Activated gamma-delta T cell treated with Interleukin-2 at 50 U/mL for 16 hours (primary cell): ENCODE data around the gene NEK9.
A peak's percentile ranks its signal among the peaks of the same experiment; 100 is the strongest.
"Not testable (repeated sequence)": the region's sequence is repeated elsewhere in the genome, so short reads cannot be mapped to it uniquely, and the experiment has no call there.

ENCODE experiments used
- DNase-seq: peaks from one replicate; pipeline ENCODE4 v3.0.0-alpha.2; 2020

Gene NEK9

DNA sequence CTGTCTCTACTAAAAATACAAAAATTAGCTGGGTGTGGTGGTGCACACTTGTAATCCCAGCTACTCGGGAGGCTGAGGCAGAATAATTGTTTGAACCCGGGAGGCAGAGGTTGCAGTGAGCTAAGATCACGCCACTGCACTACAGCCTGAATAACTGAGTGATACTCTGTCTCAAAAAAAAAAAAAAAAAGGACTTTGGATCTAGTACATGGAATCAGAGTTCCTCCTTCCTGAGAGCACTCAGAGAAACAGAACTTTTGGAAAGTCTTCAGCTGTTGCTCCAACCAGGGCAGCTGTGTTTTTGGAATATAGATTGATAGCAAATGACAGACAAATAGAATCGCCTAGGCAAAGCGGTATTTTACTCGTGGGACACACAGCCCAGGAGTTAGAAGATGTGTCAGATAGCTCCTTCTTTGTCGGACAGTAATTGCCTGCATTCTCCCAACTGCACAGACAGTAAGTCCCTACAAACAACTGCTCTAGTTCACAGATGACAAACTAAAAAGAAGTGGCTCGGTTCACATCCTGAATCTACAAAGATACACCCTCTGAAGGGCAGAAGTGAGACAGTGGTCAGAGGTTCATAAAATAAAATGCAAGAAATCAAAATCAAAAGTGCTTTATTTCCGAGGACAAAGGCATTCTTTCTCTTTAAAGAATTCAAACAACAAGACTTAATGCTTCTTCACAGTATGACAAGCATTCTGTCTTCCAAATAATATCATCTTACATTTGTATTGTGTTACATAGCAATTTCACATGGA, 17.1 kb upstream of the NEK9 start:
- DNase-seq = no peak

DNA sequence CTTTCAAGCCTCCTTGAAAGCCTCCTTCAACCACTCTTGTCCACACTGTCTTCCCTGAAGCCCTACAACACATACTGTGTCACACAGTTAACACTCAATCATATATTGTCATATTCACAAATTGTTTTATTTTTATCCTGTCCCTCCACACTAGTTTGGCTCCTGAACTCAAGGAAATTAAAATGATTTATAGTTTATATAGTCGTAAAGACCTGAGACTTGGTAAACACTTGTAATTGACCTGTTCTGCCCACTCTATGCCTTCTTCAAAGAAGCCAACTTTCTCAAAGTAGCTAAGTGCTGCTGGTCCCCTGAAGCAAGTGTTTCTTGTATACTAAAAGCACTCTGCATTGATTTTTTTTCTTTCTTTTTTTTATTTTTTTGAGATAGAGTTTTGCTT, 15.6 kb upstream of the NEK9 start:
- no peak for DNase-seq

GRCh38 chr14:75141967-75142366, 15.1 kb upstream of the NEK9 start:
- DNase-seq = peak; percentile 19

GRCh38 chr14:75141062-75141461, 14.2 kb upstream of the NEK9 start:
- DNase-seq = no peak

DNA sequence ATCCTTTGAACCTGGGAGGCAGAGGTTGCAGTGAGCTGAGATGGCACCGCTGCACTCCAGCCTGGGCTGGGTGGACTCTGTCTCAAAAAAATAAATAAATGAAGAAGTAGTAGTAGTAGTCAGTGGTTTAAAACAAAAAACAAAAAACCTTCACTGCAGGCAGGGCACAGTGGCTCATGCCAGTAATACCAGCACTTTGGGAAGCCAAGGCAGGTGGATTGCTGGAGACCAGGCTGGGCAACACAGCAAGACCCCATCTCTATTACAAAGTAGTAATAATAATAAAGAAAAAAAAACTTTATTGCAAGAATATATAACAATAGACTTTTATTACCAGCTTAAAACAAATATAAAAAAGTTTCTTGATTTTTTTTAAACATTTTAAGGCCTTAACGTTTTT, 13.8 kb upstream of the NEK9 start:
- DNase-seq = no peak

- DNase-seq = no peak
Measured at GRCh38 chr14:75139185-75139584, 12.3 kb upstream of the NEK9 start.

- no peak for DNase-seq
Measured at GRCh38 chr14:75138492-75138891, 11.6 kb upstream of the NEK9 start.

DNA sequence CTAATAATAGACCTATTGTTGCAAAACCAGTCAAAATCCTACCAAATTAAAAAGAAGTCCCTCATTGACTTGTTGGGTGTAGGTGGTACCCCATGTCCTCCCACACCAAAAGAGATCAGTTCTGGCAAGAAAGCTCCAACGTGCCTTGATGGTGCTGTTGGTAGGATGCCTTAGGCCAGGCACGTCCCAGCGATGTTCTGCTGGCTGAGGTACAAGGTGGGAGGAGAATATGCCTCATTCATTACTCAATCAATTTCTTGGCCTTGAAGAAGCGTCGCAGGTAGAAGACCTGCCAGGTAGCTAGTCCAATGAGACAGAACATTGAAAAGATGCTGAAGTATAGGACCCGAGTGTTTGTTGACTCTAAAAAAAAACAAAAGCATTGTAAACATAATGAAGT, 7.8 kb upstream of the NEK9 start:
- DNase-seq = no peak

DNA sequence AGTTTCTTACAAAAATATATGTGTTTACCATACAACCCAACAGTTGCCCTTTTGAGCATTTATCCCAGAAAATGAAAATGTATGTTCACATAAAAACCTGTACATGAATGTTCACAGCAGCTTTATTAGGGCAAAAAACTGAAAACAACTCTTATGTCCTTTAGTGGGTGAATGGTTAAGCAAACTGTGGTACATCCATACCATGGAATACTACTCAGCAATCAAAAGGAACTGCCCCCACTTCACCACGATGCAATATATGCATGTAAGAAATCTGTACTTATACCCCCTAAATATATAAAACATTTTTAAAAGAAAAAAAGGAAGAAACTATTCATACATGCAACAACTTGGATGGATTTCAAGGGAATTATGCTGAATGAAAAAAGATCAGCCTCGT, 6.7 kb upstream of the NEK9 start:
- no peak for DNase-seq

- peak; percentile 48 for DNase-seq
Measured at GRCh38 chr14:75132382-75133086, 5.7 kb upstream of the NEK9 start.

DNA sequence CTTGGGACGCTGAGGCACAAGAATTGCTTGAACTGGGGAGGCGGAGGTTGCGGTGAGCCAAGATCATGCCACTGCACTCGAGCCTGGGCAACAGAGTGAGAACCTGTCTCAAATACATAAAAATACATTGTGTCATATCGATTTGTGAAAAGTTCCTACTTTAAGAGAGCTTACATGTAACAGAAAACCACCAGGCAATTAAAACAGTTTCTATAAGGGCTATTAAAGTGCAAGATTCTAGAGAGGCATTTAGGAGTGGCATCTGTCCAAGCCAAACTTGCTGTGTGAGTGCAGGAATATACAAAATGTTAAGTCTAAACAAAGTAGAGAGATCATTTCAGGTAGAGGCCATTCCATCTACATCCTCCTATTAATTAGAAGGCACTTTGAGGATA, 1.7 kb upstream of the NEK9 start:
- DNase-seq = no peak

DNA sequence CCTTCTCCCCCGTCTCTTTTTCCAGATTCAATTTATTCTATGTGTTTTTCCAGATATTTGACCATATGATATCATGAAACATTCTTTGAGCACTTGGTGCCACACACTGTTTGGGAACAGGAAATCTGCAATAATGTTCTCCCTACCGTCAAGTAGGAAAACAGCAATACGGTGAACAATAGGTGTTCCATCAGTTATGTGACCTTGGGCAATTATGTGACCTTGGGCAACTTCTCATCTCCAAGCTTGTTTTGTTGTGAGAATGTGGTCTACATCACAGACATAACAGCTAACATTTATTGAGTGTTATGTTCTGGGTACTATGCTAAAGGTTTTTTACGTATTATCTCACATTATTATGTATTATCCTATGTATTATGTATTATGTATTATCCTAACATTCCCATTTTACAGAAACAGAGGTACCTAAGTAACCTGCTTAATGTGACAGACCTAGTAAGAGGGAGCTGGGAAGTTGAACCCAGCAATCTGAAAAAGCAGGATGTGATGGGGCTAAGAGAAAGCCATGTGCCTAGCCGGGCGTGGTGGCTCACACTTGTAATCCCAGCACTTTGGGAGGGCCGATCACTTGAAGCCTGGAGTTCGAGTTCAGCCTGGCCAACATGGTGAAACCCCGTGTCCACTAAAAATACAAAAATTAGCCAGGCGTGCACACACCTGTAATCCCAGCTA, 1.2 kb upstream of the NEK9 start:
- no peak for DNase-seq

GRCh38 chr14:75127474-75127820, 599 bp upstream of the NEK9 start:
- DNase-seq = not testable (repeated sequence)

- no peak for DNase-seq
Measured at GRCh38 chr14:75126121-75126544, 715 bp downstream of the NEK9 start.

- no peak for DNase-seq
Measured at GRCh38 chr14:75125617-75126016, 1.2 kb downstream of the NEK9 start.

DNA sequence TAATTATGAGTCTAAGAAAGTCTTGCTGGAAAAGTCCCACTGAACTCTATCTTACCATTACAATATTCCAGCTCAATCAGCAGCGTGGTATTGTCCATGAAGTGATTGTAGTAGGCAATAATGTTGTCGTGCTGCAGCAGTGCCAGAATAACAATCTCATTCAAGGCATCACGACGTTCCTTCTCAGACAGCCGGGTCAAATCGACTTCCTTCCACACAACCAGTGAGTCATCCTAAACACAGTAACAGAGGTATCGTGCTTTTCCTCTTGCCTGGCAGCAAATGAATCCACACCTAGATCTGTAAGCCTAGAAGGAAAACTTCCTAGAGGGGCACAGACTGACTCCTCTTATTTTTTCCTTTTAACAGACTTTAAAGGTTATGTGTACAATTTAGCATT, 2.9 kb downstream of the NEK9 start:
- peak; percentile 5 for DNase-seq

DNA sequence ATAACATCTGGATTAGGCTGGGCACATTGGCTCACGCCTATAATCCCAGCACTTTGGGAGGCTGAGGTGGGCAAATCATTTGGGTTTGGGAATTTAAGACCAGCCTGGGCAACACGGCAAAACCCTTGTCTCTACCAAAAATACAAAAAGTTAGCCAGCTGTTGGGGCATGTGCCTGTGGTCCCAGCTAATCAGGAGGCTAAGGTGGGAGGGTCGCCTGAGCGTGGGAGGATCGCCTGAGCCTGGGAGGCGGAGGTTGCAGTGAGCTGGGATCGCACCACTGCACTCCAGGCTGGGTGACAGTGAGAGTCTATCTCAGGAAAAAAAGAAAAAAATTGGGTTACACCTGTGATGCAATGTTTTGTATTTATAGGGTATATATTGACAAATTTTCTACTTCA, 5.3 kb downstream of the NEK9 start:
- DNase-seq = no peak

GRCh38 chr14:75120541-75121291, 6.1 kb downstream of the NEK9 start:
- no peak for DNase-seq

DNA sequence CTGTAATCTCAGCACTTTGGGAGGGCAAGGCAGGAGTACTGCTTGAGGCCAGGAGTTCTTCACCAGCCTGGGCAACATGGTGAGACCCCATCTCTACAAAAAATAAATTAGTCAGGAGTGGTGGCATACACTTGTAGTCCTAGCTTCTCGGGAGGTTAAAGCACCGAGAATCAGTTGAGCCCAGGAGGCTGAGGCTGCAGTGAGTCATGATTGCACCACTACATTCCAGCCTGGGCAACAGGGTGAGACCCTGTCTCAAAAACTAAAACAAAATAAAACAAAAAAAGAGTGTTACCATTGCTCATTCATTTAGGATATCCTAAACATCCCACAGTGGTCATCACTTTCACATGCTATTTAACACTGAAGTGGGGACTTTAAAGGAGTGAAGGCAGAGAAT, 7.8 kb downstream of the NEK9 start:
- no peak for DNase-seq

DNA sequence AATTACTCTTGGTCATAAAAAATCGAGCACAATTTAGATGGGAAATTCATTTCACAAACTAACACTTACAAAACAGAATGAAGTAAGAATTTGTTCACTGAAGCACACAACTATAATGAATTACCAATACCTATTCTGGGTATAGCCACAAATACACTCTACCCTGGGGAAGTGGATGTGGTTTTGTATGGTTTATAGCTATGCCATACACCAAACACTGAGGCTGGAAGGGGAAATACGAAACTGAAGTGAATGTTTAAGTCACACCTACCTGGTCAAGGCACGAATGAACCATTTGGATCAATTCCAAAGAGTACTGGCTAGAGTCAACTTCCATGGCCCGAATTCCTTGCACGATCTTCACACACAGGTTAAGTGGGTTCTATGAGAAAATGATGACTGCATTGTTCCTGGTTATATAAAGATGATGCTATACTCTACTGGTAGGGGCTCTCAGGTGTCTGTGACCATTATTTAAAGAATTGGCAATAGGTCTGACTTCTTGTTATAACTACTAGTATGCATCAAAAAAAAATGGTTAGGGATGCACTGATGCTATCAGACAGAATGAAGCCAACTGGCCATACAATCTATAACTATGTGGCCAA, 12.8 kb downstream of the NEK9 start:
- no peak for DNase-seq

GRCh38 chr14:75109877-75110276, 17.0 kb downstream of the NEK9 start:
- no peak for DNase-seq

DNA sequence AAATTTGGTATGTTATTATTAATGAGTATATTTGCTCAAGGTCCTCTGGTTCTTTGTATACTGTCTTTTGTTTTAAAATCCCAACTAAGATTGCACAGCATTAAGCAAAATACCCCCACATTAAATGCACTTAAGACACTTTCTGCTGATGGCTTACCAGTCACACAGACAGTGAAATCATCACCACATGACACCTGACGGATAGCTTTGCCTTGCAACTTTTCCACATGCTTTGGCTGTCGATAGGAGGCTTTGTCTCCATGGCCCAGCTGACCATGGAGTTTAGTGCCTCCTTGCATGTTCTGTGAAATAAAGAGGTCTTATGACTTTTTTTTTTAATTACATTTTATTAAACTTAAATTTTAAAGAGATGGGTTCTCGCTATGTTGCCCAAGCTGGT, 19.7 kb downstream of the NEK9 start:
- no peak for DNase-seq

GRCh38 chr14:75101491-75101890, 25.4 kb downstream of the NEK9 start:
- DNase-seq = no peak
